Stimulated activated CD4-positive, alpha-beta T cell treated with anti-CD3 and anti-CD28 coated beads, Interleukin-2, amount 100 ng/mL, for 48 hours (primary cell): ENCODE measurements around the gene KRTAP4-7.
"Not testable (repeated sequence)": the region's sequence is repeated elsewhere in the genome, so short reads cannot be mapped to it uniquely, and the experiment has no call there.

Experiments used
- DNase-seq, 2 donors: peaks; one replicate each; pipeline ENCODE4 v3.0.0-alpha.2; 2020

The KRTAP4-7 gene

DNA sequence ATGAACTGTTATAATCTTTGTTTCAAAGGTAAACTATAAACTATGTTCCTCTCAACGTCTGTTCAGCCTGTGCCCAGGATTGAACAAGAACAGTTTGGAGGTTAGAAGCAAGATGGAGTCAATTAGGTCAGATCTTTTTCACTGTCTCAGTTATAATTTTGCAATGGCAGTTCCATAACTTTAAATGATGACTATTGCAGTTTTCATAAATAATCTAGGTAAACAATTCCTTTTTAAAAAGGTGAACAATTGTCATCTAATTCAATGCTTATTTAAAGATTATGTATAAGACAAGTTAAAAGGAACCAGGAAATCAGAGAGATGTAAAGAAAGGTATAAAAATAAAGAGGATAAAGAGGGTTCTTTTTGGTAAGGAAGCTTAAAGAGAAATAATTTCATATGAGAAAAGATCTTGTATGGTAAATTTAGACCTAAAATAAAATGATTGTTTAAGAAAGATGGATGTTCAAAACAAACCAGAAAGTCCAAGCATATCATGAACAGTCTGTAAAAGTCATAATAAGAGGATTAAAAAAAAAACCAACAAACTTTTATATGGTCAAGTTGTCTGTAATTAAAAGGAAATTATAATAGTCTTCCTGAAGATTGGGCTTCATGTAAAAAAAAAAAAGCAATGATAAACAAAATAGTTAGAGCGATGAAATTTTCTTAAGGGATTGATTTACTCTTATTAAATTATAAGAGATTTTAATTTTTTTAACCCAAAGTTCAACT is 27.4 kb downstream of the KRTAP4-7 start:
- DNase-seq: no peak

DNA sequence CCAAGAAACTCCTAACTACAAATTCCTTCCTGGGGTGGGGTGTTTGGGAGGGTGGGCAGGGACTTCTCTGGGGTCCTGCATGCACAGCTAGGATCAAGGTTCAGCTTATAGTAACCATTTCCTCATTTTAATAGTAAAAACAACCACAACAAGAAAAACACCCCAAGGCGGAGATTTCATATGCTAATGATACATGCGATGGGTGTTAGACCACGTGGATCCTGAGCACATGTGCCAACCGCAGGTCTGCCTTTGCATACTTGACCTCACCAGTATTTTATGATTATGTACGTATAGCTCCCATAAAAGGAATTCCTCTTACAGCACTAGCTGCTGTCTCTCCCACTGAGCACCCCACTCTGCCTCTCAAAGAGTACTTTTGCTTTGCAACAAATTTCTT is 32.3 kb downstream of the KRTAP4-7 start:
- no peak for DNase-seq

DNA sequence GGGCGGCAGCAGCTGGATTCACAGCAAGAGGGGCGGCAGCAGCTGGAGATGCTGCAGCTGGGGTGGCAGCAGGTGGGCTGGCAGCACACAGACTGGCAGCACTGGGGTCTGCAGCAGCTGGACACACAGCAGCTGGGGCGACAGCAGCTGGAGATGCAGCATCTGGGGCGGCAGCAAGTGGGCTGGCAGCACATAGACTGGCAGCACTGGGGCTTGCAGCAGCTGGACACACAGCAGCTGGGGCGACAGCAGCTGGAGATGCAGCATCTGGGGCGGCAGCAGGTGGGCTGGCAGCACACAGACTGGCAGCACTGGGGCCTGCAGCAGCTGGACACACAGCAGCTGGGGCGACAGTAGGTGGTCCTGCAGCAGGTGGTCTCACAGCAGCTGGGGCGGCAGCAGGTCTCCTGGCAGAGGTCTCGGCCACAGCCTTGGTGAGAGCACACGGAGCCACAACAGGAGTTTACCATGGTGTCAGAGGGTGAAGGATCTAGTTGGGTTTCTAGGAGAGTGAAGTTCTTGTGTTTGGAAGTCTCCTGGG is 34.0 kb downstream of the KRTAP4-7 start, which contains the start of gene KRTAP4-11:
Gene KRTAP4-11, minus strand, starts transcription at position 528 of the 541 bp plus-strand sequence. Its CDS starts 58 bp downstream, at position 470.
- DNase-seq: not testable (repeated sequence)

DNA sequence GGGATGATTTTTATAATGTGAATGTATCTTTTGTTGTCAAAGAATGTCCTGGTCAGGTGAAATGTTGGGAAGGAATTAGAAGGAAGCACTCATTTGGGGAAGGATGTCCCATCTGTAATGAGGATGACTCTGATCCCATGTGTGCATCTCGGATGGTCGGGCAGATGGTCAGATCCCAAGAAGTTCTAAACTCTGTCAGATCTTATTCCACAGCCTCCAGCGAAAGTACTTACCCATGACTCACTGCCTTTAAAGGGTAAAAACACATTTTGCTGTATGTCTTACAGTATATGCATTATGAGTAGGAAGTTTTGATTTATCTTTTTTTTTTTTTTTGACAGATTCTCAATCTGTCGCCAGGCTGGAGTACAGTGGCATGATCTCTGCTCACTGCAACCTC is 34.8 kb downstream of the KRTAP4-7 start:
- DNase-seq: no peak

DNA sequence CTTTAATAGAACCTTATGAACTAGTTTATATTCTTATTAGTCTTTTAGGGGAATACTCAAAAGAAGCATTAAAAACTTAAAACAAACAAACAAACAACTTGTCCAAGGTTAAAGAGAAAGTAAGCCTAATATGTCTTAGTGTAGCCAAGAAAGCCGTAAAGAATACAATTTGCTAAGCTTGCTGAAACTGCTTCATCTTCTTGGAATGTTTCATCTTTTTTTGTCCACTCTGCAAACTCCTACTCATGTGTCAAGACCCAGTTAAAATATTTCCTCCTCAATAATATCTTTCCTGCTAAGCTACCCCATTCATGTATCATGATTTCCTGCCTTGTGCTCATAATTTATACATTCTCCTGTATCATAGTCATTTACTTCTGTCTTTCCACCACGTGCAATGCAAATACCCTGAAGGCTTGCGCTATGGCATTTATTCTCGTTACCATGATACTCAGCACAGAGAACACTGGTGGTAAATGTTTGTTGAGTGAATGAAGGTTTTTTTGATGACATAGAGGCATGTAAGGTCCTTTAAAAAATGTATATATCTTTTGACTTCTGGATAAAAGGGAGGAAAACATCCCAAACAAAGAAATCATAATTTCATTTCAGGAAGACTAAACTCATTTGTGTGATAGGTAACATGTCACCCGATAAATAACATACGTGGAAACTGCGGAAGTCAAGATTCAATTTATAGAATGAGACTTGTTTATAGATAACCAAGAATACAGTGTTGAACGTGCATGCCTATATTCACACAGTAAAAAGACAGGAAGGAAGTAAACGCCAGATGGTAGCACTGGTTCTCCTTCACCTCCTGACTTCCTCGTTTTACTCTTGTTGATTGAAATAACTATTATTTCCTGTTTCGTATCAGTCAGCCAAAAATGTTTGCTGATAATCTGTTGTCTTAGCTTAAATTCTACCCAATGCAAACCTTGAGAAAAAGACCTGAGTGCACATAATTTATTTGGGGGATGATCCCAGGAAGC is 36.0 kb downstream of the KRTAP4-7 start:
- DNase-seq: not testable (repeated sequence)

DNA sequence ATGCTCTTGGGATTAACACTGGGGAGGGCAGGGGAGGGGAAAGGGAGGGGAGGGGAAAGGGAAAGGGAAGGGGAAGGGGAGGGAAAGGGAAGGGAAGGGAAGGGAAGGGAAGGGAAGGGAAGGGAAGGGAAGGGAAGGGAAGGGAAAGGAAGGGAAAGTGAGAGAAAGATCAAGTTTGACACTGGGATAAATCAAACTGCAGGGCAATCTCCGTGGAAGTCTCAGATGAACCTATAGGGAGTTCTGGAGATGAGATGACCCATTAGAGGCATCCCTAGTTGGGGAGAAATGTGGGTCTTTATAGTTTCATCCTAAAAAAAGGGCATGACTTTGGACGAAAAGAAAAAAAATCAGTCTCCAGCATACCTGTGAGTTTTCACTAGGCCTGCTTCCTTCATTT is 37.8 kb downstream of the KRTAP4-7 start:
- no peak for DNase-seq

DNA sequence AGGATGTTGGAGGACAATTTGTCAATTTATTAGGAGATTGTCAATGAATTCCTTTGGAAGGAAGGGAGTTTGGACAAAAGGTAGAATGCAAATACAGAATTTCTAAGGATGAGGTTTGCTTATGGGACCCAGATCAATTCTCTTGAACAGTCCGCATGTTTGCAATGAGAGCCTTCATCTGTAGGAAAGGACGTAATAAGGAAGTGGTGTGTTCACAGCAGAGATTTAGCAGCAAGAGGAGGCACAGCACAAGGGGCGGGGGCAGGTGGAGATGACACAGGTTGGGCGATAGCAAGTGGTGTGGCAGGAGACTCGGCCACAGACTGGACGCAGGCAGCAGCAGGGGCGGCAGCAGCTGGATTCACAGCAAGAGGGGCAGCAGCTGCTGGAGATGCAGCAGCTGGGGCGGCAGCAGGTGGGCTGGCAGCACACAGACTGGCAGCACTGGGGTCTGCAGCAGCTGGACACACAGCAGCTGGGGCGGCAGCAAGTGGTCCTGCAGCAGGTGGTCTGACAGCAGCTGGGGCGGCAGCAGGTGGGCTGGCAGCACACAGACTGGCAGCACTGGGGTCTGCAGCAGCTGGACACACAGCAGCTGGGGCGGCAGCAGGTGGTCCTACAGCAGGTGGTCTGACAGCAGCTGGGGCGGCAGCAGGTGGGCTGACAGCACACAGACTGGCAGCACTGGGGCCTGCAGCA is 39.5 kb downstream of the KRTAP4-7 start:
- not testable (repeated sequence) for DNase-seq

DNA sequence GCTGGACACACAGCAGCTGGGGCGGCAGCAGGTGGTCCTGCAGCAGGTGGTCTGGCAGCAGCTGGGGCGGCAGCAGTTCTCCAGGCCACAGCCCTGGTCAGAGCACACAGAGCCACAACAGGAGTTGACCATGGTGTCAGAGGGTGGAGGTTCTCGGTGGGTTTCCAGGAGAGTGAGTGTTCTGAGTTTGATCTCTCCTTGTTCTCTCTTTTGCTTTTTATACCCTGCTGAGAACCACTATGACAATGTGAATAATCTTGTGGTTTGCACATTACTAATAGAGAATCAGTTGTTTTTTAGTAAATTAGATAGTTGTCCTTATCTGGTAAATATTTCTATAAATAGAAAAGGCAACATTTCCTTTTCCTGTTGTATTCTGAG is 40.0 kb downstream of the KRTAP4-7 start, which contains the start of gene KRTAP4-12:
Gene KRTAP4-12, minus strand, starts transcription at position 192 of the 381 bp plus-strand sequence. Its CDS starts 60 bp downstream, at position 132.
- not testable (repeated sequence) for DNase-seq

DNA sequence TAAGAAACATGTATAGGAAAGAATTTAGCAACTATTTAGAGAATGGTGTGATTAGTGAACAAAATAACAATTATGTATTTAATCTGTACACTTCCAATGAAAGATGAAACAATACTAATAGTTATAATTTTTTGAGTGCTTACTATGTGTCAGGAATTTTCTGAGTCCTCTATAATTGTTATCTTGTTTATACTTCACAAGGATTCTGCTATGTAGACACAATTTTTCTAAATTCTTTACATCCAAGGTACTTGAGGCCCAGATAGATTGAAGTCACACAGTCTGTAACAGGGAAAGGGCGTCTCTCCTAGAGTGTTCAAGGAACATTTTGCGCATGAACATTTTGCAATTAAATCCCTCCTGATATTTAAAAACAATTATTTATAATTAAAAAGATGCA is 41.1 kb downstream of the KRTAP4-7 start:
- DNase-seq: no peak

DNA sequence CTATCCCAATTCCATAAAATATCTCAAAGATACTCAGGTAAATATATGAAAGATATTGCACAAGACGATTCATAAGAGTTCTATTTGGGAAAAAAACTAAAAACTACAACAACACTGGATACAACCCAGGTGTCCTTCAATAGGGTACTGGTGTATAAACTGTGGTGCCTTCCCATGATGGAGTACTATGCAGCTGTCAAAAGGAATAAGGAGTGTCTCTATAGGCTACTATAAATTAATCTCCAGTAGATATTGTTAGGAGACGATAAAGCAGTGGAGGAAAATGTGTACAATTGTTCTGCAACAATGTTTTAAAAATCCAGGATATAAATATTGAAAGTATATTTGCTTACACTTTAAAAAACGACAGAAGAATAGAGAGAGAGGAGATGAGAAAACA is 42.5 kb downstream of the KRTAP4-7 start:
- no peak for DNase-seq

DNA sequence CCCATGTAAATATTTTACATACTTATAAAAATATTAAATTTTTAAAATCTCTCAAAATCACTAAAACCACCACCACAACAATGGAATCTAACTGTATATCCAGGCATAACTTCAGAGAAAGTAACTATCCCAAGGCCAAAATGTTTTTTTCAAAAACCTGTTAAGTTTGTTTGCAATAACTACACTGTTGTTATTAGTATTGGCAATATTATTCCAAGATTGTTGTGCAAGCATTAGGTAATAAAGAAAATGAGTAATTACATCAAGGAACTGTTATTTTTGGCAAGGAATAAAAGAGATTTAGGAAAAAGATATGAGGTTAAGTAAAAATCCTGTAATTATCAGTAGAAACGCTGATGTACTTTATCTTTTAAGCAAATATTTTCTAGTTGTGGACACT is 43.4 kb downstream of the KRTAP4-7 start:
- no peak for DNase-seq

DNA sequence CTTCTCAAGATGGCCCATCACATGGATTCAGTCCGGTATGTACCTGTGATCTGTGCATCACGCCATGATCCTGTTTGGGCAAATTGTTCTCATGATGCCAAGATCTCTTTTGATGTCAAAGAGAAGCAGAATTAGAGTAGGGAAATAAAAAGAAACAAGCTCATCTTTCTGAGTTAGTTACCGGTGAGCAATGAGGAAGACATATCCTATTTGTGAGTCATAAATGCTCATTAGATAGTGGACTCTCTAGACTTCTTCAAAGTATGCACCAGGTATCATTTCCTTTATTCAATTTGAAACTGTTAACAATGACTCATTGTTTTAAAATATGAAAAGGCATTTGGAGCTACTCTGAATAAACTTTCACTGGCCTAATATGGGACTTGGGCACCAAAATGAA is 48.0 kb downstream of the KRTAP4-7 start:
- DNase-seq: no peak

DNA sequence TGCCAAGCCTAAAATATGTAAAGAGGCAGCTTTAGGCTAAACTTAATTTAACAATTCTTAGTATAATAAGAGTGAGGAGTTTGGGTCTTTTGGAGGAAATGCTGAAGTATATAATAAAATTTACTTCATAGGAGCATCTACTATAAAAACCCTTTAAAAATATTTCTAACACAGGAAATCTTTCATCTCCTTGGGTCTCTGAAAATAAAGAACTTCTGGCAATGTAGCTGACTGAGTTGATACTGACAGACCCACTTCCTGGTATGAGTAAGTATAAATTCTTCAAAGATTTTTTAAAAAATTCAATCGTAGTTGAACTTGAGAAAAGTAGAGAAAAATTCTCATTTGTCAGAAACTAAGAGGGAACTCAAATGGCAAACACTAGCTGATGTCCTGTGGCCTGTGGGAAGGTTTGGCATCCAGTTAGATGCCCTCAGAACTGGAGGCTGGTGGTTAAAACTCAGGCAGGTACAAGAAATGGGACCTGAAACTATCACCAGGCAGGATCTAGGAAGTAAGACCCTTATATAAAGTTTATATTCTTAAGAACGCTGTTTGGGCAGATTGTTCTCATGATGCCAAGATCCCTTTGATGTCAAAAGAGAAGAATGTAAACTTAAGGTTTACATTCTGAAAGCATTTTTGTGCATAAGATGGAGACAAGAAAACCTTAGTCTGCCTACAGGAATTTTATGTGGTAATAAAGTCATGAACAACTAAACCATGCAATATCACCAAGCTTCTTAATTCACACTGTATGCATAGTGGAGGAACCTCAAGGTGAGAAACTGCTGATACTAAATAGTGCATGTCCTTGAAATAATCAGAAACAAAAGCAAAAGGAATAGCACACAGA is 50.2 kb downstream of the KRTAP4-7 start:
- DNase-seq: no peak
